K562 (cell line): ENCODE measurements around the gene PLEKHA6. TPM values are rescaled to one million over a fixed set of nuclear protein-coding genes. Genes with fewer than 3 reads are reported as not detected.

Source experiments
- ARID3A ChIP-seq: IDR thresholded peaks from 2 replicates; pipeline ENCODE4 v1.6.1; 2012; ENCODE audit warnings: low read depth, low read length, improper control_type of control experiment, borderline replicate concordance
- EZH2 ChIP-seq: IDR thresholded peaks from 2 replicates; pipeline ENCODE4 v1.6.1; 2012; ENCODE audit warnings: low read depth, mild to moderate bottlenecking, inconsistent platforms, low read length, borderline replicate concordance
- FOS ChIP-seq: IDR thresholded peaks from 3 replicates; pipeline ENCODE4 v1.6.1; 2011; ENCODE audit not compliant: insufficient read length; ENCODE audit errors: extremely low read depth
- MCM5 ChIP-seq: fragments of 450-650 bp; IDR thresholded peaks from 2 replicates; pipeline ENCODE4 v1.6.1; 2016; ENCODE audit warnings: low read depth
- PCBP1 ChIP-seq: fragments of 200-400 bp; formaldehyde crosslinking; IDR thresholded peaks from 2 replicates; pipeline ENCODE4 v1.6.1; 2018; ENCODE audit warnings: mild to moderate bottlenecking, low read depth, low read length; ENCODE audit not compliant: poor library complexity, severe bottlenecking
- TEAD2 ChIP-seq: fragments of 450-650 bp; IDR thresholded peaks from 2 replicates; pipeline ENCODE4 v1.6.1; 2016; ENCODE audit warnings: missing genetic modification characterization, control low read depth, missing compliant biosample characterization
- ZNF586 ChIP-seq: fragments of 450-650 bp; formaldehyde crosslinking; conservative IDR thresholded peaks from 2 replicates; pipeline ENCODE4 v1.4.0; 2020; ENCODE audit warnings: mild to moderate bottlenecking, moderate library complexity
- polyA plus RNA-seq, 8 experiments: library from polyadenylated mRNA; depleted of rRNA in 4 of 8; stranded (reverse) in 5 of 8; unstranded in 3 of 8; fragments of >200 nt; fragmentation: Nextera tagmentation in 2 of 8; fragmentation: Illumina TruSeq in 1 of 8; extraction: Ambion mirVana in 2 of 8; extraction: Trizol in 1 of 8; gene quantifications; 2 replicates each; pipeline versions ENCODE4 v1.2.1 to v1.2.3, GENCODE V29; 2011 to 2014; ENCODE audit warnings: inconsistent platforms in 1 of 8, missing spikeins in 1 of 8
- total RNA-seq, 7 experiments: library from RNA; depleted of rRNA in 6 of 7; stranded (reverse); fragments of >200 nt in 6 of 7; fragmentation: Illumina TruSeq in 2 of 7; extraction: Trizol in 2 of 7; gene quantifications; 2 replicates each; pipeline versions ENCODE4 v1.2.1 to v1.2.3, GENCODE V29; 2011 to 2021; ENCODE audit warnings: low replicate concordance in 1 of 7
- TF ChIP-seq, protein P1 (sequence below): fragments of 450-650 bp; IDR thresholded peaks from 2 replicates; pipeline ENCODE4 v1.6.1; 2016; ENCODE audit warnings: mild to moderate bottlenecking, moderate library complexity
- TF ChIP-seq, protein P2 (sequence below), 2 experiments: IDR thresholded peaks in 1 of 2; conservative IDR thresholded peaks in 1 of 2; 2 replicates each; pipeline ENCODE4 v1.6.1; 2016; ENCODE audit warnings: low read depth in 2 of 2, mild to moderate bottlenecking in 1 of 2, missing compliant biosample characterization in 1 of 2, missing genetic modification characterization in 1 of 2, moderate library complexity in 1 of 2

Gene PLEKHA6
- total and polyA plus RNA-seq, 9 of the 15 experiments (the other 6 are each of a cell fraction or from before 2014, with no cell fraction given), result under 0.01 to 0.33 (median 0.01) TPM; not detected in 4

DNA sequence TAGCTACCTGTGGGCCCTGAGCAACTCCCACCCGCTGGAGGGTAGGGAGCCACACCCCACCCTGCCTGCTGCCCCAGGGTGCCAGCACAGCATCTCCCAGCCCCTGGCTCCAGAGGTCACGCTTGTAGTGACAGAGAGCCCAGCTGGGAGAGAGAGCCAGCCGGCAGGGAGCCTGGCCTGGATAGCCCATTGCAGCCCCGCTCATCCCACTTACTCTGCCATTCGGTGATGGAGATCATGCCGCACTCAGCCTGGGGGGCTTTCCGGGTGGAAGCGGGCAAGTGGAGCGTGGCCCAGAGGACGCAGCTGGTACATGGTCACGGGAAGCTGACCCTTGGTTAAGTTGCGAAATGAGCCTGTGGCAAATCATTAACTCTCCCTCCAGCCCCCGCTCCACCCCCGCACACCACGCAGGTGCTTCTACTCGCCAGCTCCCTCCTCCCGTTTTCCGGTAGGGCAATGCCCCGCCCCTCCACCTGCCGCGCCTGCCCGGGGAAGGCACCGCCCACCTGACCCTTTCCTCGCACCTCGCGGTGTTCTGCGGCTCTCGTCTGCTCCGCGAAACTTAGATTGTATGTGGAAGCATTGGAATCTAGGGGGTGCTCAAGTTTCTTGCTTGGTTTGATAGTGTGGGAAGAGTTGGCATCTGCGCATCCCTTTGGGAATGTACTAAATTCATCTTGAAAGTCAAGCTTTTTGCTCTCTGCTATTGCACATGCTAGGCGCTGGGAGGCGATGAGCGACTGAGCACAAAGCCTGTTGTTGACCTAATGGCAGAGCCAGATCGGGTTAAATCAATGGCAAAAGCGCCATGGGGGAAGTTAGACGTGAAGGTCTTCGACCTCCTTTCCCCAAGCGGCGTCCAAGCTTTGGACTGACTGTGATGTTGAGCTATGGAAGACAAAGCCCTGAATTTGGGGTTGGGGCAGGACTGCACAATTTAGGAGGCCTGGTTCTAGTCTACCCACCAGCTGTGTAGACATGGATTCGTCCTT, 145.8 kb downstream of the PLEKHA6 start, which contains the start of gene GOLT1A (continued):
- TF ChIP-seq, protein P1, sequence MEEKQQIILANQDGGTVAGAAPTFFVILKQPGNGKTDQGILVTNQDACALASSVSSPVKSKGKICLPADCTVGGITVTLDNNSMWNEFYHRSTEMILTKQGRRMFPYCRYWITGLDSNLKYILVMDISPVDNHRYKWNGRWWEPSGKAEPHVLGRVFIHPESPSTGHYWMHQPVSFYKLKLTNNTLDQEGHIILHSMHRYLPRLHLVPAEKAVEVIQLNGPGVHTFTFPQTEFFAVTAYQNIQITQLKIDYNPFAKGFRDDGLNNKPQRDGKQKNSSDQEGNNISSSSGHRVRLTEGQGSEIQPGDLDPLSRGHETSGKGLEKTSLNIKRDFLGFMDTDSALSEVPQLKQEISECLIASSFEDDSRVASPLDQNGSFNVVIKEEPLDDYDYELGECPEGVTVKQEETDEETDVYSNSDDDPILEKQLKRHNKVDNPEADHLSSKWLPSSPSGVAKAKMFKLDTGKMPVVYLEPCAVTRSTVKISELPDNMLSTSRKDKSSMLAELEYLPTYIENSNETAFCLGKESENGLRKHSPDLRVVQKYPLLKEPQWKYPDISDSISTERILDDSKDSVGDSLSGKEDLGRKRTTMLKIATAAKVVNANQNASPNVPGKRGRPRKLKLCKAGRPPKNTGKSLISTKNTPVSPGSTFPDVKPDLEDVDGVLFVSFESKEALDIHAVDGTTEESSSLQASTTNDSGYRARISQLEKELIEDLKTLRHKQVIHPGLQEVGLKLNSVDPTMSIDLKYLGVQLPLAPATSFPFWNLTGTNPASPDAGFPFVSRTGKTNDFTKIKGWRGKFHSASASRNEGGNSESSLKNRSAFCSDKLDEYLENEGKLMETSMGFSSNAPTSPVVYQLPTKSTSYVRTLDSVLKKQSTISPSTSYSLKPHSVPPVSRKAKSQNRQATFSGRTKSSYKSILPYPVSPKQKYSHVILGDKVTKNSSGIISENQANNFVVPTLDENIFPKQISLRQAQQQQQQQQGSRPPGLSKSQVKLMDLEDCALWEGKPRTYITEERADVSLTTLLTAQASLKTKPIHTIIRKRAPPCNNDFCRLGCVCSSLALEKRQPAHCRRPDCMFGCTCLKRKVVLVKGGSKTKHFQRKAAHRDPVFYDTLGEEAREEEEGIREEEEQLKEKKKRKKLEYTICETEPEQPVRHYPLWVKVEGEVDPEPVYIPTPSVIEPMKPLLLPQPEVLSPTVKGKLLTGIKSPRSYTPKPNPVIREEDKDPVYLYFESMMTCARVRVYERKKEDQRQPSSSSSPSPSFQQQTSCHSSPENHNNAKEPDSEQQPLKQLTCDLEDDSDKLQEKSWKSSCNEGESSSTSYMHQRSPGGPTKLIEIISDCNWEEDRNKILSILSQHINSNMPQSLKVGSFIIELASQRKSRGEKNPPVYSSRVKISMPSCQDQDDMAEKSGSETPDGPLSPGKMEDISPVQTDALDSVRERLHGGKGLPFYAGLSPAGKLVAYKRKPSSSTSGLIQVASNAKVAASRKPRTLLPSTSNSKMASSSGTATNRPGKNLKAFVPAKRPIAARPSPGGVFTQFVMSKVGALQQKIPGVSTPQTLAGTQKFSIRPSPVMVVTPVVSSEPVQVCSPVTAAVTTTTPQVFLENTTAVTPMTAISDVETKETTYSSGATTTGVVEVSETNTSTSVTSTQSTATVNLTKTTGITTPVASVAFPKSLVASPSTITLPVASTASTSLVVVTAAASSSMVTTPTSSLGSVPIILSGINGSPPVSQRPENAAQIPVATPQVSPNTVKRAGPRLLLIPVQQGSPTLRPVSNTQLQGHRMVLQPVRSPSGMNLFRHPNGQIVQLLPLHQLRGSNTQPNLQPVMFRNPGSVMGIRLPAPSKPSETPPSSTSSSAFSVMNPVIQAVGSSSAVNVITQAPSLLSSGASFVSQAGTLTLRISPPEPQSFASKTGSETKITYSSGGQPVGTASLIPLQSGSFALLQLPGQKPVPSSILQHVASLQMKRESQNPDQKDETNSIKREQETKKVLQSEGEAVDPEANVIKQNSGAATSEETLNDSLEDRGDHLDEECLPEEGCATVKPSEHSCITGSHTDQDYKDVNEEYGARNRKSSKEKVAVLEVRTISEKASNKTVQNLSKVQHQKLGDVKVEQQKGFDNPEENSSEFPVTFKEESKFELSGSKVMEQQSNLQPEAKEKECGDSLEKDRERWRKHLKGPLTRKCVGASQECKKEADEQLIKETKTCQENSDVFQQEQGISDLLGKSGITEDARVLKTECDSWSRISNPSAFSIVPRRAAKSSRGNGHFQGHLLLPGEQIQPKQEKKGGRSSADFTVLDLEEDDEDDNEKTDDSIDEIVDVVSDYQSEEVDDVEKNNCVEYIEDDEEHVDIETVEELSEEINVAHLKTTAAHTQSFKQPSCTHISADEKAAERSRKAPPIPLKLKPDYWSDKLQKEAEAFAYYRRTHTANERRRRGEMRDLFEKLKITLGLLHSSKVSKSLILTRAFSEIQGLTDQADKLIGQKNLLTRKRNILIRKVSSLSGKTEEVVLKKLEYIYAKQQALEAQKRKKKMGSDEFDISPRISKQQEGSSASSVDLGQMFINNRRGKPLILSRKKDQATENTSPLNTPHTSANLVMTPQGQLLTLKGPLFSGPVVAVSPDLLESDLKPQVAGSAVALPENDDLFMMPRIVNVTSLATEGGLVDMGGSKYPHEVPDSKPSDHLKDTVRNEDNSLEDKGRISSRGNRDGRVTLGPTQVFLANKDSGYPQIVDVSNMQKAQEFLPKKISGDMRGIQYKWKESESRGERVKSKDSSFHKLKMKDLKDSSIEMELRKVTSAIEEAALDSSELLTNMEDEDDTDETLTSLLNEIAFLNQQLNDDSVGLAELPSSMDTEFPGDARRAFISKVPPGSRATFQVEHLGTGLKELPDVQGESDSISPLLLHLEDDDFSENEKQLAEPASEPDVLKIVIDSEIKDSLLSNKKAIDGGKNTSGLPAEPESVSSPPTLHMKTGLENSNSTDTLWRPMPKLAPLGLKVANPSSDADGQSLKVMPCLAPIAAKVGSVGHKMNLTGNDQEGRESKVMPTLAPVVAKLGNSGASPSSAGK, result peak; percentile 74
- TF ChIP-seq, protein P2, sequence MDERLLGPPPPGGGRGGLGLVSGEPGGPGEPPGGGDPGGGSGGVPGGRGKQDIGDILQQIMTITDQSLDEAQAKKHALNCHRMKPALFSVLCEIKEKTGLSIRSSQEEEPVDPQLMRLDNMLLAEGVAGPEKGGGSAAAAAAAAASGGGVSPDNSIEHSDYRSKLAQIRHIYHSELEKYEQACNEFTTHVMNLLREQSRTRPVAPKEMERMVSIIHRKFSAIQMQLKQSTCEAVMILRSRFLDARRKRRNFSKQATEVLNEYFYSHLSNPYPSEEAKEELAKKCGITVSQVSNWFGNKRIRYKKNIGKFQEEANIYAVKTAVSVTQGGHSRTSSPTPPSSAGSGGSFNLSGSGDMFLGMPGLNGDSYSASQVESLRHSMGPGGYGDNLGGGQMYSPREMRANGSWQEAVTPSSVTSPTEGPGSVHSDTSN (CRISPR knock-in tag; IDR thresholded peaks at IDR 0.05; ENCODE audit: low read depth), result no peak
- TF ChIP-seq, protein P2 (tag; conservative IDR thresholded peaks at IDR 0.05; ENCODE audit: low read depth), result no peak
- no peak for TF ChIP-seq TEAD2 (tag)
- no peak for TF ChIP-seq FOS
- no peak for TF ChIP-seq MCM5
- TF ChIP-seq EZH2, result no peak
- no peak for TF ChIP-seq ZNF586 (CRISPR knock-in tag)
- no peak for TF ChIP-seq ARID3A
- TF ChIP-seq PCBP1, result no peak
